Panc1 (cell line): ENCODE data around the gene HINT3. TPM values are rescaled to one million over a fixed set of nuclear protein-coding genes. Genes with fewer than 3 reads are reported as not detected.

Source experiments
- ATAC-seq: fragments of 200-7000 bp; cut with Tn5 transposase; 2 replicates; pipeline ENCODE4 v1.9.1; 2020; ENCODE audit warnings: mild to moderate bottlenecking, moderate library complexity
- BruUV-seq: library from RNA; stranded (reverse); fragments of 400-500 nt; replicated peaks from 2 replicates; lab custom pipeline; 2021; lab: Mats Ljungman, UMichigan
- CTCF ChIA-PET: fragments of 300-600 bp; sonication (Branson Sonifier 250); formaldehyde crosslinking; loops from one replicate; lab custom pipeline; 2022; ENCODE audit warnings: antibody characterized with exemption; lab: Charles Lee
- POLR2A ChIA-PET: fragments of 300-600 bp; sonication (Branson Sonifier 250); formaldehyde crosslinking; loops from one replicate; lab custom pipeline; 2022; ENCODE audit warnings: antibody characterized with exemption; lab: Charles Lee
- DNase-seq: peaks from one replicate; pipeline ENCODE4 v3.0.0-alpha.2; 2010; ENCODE audit warnings: low read depth, low spot score
- H3K27ac ChIP-seq: 2 replicates; pipeline ENCODE4 v1.5.1; 2011; ENCODE audit warnings: mild to moderate bottlenecking, low read length, inconsistent platforms
- H3K27me3 ChIP-seq: fragments of 200-500 bp; sonication (Bioruptor generic); 2 replicates; pipeline ENCODE4 v1.6.0; 2014; ENCODE audit warnings: low read length, inconsistent platforms; ENCODE audit not compliant: control insufficient read depth, insufficient read depth
- H3K36me3 ChIP-seq: fragments of 200-500 bp; sonication (Bioruptor generic); 2 replicates; pipeline ENCODE4 v1.5.1; 2014; ENCODE audit warnings: inconsistent platforms, mild to moderate bottlenecking, low read length, moderate library complexity; ENCODE audit not compliant: control insufficient read depth, insufficient read depth
- H3K4me1 ChIP-seq: 2 replicates; pipeline ENCODE4 v1.5.1; 2011; ENCODE audit warnings: inconsistent platforms, mild to moderate bottlenecking, low read length, moderate library complexity; ENCODE audit not compliant: control insufficient read depth, insufficient read depth
- H3K4me3 ChIP-seq, 2 experiments: 2 replicates each; pipeline ENCODE4 v1.5.1; 2011 to 2012; ENCODE audit warnings: low read depth in 2 of 2, low read length in 2 of 2, mild to moderate bottlenecking in 2 of 2, inconsistent platforms in 1 of 2, moderate library complexity in 1 of 2
- H3K9me3 ChIP-seq: fragments of 200-500 bp; sonication (Bioruptor generic); 2 replicates; pipeline ENCODE4 v1.5.1; 2014; ENCODE audit warnings: low read depth, mild to moderate bottlenecking, inconsistent platforms, low read length, moderate library complexity; ENCODE audit not compliant: control insufficient read depth, insufficient read depth
- CTCF ChIP-seq: fragments of 450-650 bp; IDR thresholded peaks from 2 replicates; pipeline ENCODE4 v1.5.1; 2017; ENCODE audit warnings: mild to moderate bottlenecking
- POLR2AphosphoS5 ChIP-seq: IDR thresholded peaks from 2 replicates; pipeline ENCODE4 v1.6.1; 2012; ENCODE audit warnings: mild to moderate bottlenecking, low read depth, low read length, moderate library complexity
- REST ChIP-seq, 2 experiments: IDR thresholded peaks; 2 replicates each; pipeline ENCODE4 v1.6.1; 2011 to 2012; ENCODE audit warnings: low read depth in 2 of 2, control low read depth in 1 of 2, low read length in 1 of 2, mild to moderate bottlenecking in 1 of 2, moderate library complexity in 1 of 2; ENCODE audit not compliant: insufficient read depth in 1 of 2
- SIN3A ChIP-seq: IDR thresholded peaks from 2 replicates; pipeline ENCODE4 v1.6.1; 2012; ENCODE audit warnings: low read depth, mild to moderate bottlenecking, low read length, moderate library complexity, borderline replicate concordance; ENCODE audit not compliant: insufficient read depth
- TCF7L2 ChIP-seq: IDR thresholded peaks from 2 replicates; pipeline ENCODE4 v1.6.1; 2011; ENCODE audit warnings: mild to moderate bottlenecking, low read depth, low read length, inconsistent platforms
- in situ Hi-C: cut with HindIII; loops from 2 replicates; pipeline ENCODE4 v1.10.0; 2016; ENCODE audit warnings: low sequenced_read_pairs, low pct_unique_long_range_greater_than_20kb
- intact Hi-C: fragments of 100-400 bp; cut with micrococcal nuclease; formaldehyde crosslinking; loops from one replicate; pipeline ENCODE4 v1.10.0; 2022; ENCODE audit not compliant: unreplicated experiment
- total RNA-seq: library from RNA; stranded (reverse); gene quantifications from one replicate; pipeline ENCODE4 v1.2.1, GENCODE V29; 2021; ENCODE audit not compliant: unreplicated experiment

The HINT3 gene
- total RNA-seq, 1 experiment from 2014 or later, result 11.5 TPM

GRCh38 chr6:125926711-125927110, 29.9 kb upstream of the HINT3 start:
- no peak for TF ChIP-seq SIN3A
- no peak for TF ChIP-seq POLR2AphosphoS5
- no peak for TF ChIP-seq CTCF
- TF ChIP-seq TCF7L2, result no peak
- TF ChIP-seq REST (IDR thresholded peaks at IDR 0.05; ENCODE audit: insufficient read depth in 1 of 2, low read depth in 2 of 2, low read length in 1 of 2), result no peak
- in situ Hi-C loops, result no loop called here
- no TSS peak for BruUV-seq

GRCh38 chr6:125927761-125928160, 28.8 kb upstream of the HINT3 start:
- TF ChIP-seq TCF7L2 (no peak), CTCF (no peak), POLR2AphosphoS5 (no peak), REST (IDR thresholded peaks at IDR 0.05; ENCODE audit: insufficient read depth in 1 of 2, low read depth in 2 of 2, low read length in 1 of 2) (no peak), SIN3A (no peak)
- no peaks in the 10 kb centered on the region for H3K27me3 ChIP-seq
- DNase-seq, result no peak
- no TSS peak for BruUV-seq
- ATAC-seq, result no peak
- ChIA-PET CTCF (no interaction called here), POLR2A (no interaction called here)
- in situ Hi-C loops (no loop called here), intact Hi-C loops (no loop called here)
- no peaks in the 10 kb centered on the region for H3K9me3 ChIP-seq
- H3K36me3 ChIP-seq, result peaks cover 8% of the 10 kb centered on the region
- H3K4me3 ChIP-seq, result no peak overlapping the region
- no peak overlapping the region for H3K27ac ChIP-seq
- H3K4me1 ChIP-seq, result no peaks in the 10 kb centered on the region

More at GRCh38 chr6:125926711-125927110, 29.9 kb upstream of the HINT3 start:
- DNase-seq (no peak), ATAC-seq (no peak)
- no peaks in the 10 kb centered on the region for H3K4me1 ChIP-seq
- ChIA-PET CTCF (no interaction called here), POLR2A (no interaction called here)
- intact Hi-C loops, result no loop called here
- H3K4me3 ChIP-seq, result no peak overlapping the region
- peaks cover 13% of the 10 kb centered on the region for H3K36me3 ChIP-seq
- no peaks in the 10 kb centered on the region for H3K27me3 ChIP-seq
- H3K27ac ChIP-seq, result no peak overlapping the region
- no peaks in the 10 kb centered on the region for H3K9me3 ChIP-seq
